NOMO-1 (cell line): ENCODE measurements around the gene IL10RB.
"Not testable (repeated sequence)": the region's sequence is repeated elsewhere in the genome, so short reads cannot be mapped to it uniquely, and the experiment has no call there.

Source experiments
- DNase-seq, 2 experiments: peaks; one replicate each; lab custom pipeline; 2025; ENCODE audit not compliant: unreplicated experiment in 2 of 2; lab: John Stamatoyannopoulos, UW

Gene IL10RB

GRCh38 chr21:33240404-33240803 is 25.8 kb upstream of the IL10RB start:
- no peak for DNase-seq

- DNase-seq = no peak
These were observed 24.3 kb upstream of the IL10RB start for GRCh38 chr21:33241846-33242245.

- DNase-seq = not testable (repeated sequence)
These were observed 23.3 kb upstream of the IL10RB start for GRCh38 chr21:33242846-33243245.

GRCh38 chr21:33244082-33244778 is 21.9 kb upstream of the IL10RB start:
- peak; percentile 60 to 76 for DNase-seq

GRCh38 chr21:33244779-33245105 is 21.4 kb upstream of the IL10RB start:
- DNase-seq = peak in 1 of 2 experiments; percentile 26

GRCh38 chr21:33245289-33245918 is 20.8 kb upstream of the IL10RB start:
- DNase-seq = no peak

- no peak for DNase-seq
These were observed 19.7 kb upstream of the IL10RB start for GRCh38 chr21:33246506-33246905.

- DNase-seq = no peak
These were observed 19.2 kb upstream of the IL10RB start for GRCh38 chr21:33246963-33247362.

- DNase-seq = no peak
These were observed 18.6 kb upstream of the IL10RB start for GRCh38 chr21:33247599-33247998.

- no peak for DNase-seq
These were observed 16.7 kb upstream of the IL10RB start for GRCh38 chr21:33249331-33250002.

- DNase-seq = no peak
These were observed 15.0 kb upstream of the IL10RB start for GRCh38 chr21:33251119-33251518.

GRCh38 chr21:33253382-33253781 is 12.8 kb upstream of the IL10RB start:
- not testable (repeated sequence) for DNase-seq

- no peak for DNase-seq
These were observed 11.4 kb upstream of the IL10RB start for GRCh38 chr21:33254766-33255165.

- no peak for DNase-seq
These were observed 10.8 kb upstream of the IL10RB start for GRCh38 chr21:33255404-33255803.

GRCh38 chr21:33256019-33256418 is 10.1 kb upstream of the IL10RB start:
- DNase-seq = no peak

- DNase-seq = no peak
These were observed 8.9 kb upstream of the IL10RB start for GRCh38 chr21:33257094-33257803.

- no peak for DNase-seq
These were observed 7.7 kb upstream of the IL10RB start for GRCh38 chr21:33258475-33258874.

- peak in 1 of 2 experiments; percentile 18 for DNase-seq
These were observed 6.7 kb upstream of the IL10RB start for GRCh38 chr21:33259428-33259827.

- DNase-seq = peak; percentile 27 to 48
These were observed 6.2 kb upstream of the IL10RB start for GRCh38 chr21:33259995-33260394.

GRCh38 chr21:33261635-33262034 is 4.5 kb upstream of the IL10RB start:
- DNase-seq = peak; percentile 77 to 94

- DNase-seq = no peak
These were observed 3.2 kb upstream of the IL10RB start for GRCh38 chr21:33262921-33263320.
